ENCODE results near the gene PYGB.
A peak's percentile ranks its signal among the peaks of the same experiment; 100 is the strongest.
"Not testable (repeated sequence)": the region's sequence is repeated elsewhere in the genome, so short reads cannot be mapped to it uniquely, and the experiment has no call there.

PYGB gene

DNA sequence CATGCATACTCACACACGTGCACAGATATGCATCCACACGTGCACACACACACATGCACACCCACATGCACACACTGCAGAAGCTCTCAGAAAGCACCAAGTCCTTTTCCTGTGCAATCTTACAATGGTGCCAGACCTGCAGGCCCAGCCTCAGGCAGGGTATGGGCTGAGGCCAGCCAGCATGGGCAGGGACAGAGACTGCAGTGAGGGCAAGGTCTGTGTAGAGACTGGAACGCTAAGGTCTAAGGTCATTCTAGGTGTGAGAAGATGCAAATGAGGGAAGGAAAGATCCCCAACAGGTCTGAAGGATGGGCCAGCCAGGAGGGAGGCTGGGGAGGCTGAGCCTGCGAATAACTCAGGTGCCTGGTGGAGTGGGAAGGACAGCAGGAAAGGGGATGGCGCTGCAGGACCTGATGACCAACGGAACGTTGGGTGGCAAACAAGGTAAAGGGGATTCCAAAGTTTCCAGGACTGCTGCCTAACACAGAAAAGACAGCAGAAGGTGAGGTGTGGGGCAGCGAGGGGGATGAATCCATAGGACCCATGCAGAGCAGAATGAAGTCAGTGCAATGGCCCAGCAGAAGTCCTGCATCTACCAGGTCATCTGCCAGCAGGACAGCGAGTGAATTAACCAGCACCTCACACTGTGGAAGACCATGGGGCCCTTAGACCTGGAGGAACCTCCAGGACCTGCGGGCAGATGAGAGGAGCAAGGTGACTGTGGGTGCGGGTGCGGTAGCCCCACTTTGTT lies 75.8 kb downstream of the PYGB start:
- peaks cover 7% of the 10 kb centered on the region for H3K36me3 Mint-ChIP-seq
- H3K27ac Mint-ChIP-seq, result no peak overlapping the region
- H3K4me1 Mint-ChIP-seq, result peaks cover 15% of the 10 kb centered on the region
- no peaks in the 10 kb centered on the region for H3K27me3 Mint-ChIP-seq
- no peaks in the 10 kb centered on the region for H3K9me3 Mint-ChIP-seq
- no peak overlapping the region for H3K4me3 Mint-ChIP-seq

DNA sequence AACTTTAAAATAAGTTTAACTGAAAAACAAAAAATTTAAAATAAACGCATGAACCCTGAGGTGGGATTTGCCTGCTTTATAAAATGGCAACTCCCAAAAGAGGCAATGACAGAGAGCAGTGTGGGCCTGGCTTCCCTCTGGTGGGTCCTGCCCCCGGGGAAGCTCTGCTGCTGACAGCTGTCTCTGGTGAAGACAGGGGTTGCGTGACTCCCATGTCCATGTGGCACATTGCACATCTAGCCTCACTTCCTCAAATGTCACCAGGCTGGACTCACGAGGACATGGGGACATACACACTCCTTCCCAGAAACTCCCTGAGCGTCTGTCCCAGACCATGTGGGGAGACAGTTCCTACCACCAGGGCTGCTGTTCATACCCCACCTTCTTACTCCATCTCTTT lies 76.5 kb downstream of the PYGB start:
- Mint-ChIP-seq H3K36me3 (peaks cover 7% of the 10 kb centered on the region), H3K4me3 (no peak overlapping the region), H3K4me1 (peaks cover 17% of the 10 kb centered on the region), H3K9me3 (no peaks in the 10 kb centered on the region), H3K27me3 (no peaks in the 10 kb centered on the region), H3K27ac (no peak overlapping the region)

DNA sequence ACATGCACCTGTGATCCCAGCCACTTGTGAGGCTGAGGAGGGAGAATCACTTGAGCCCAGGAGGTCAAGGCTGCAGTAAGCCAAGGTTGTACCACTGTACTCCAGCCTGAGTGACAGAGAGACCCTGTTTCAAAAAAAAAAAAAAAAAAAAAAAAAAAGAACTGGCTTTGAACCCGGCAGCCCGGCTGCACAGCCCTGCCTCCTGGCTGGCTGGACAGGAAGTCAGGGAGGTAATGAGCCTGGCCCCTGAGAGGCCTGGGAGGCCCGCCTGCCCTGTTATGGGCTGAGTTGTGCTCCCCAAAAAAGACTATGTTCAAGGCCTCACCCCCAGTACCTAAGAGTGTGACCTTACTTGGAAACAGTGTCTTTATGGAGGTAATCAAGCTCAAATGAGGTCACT lies 77.2 kb downstream of the PYGB start:
- H3K4me1 Mint-ChIP-seq, result peaks cover 23% of the 10 kb centered on the region
- no peak overlapping the region for H3K27ac Mint-ChIP-seq
- peaks cover 11% of the 10 kb centered on the region for H3K36me3 Mint-ChIP-seq
- no peak overlapping the region for H3K4me3 Mint-ChIP-seq
- H3K9me3 Mint-ChIP-seq, result no peaks in the 10 kb centered on the region
- H3K27me3 Mint-ChIP-seq, result no peaks in the 10 kb centered on the region

DNA sequence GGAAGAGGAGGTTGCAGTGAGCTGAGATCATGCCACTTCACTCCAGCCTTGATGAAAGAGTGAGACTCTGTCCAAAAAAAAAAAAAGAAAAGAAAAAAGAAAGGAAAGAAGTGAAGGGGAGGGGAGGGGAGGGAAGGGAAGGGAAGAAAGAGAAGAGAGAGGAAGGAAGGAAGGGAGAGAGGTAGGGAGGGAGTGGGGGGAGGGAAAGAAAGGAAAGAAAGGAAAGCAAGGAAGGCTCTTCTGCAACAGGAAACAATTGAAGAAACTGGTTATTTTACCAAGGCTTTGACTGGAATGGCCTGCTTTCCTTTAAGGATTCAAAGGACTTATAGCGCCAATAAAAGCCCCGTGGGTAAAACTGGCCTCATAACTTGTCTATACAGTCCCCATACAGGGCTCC lies 78.1 kb downstream of the PYGB start:
- H3K4me1 Mint-ChIP-seq, result peaks cover 28% of the 10 kb centered on the region
- peaks cover 11% of the 10 kb centered on the region for H3K36me3 Mint-ChIP-seq
- no peaks in the 10 kb centered on the region for H3K9me3 Mint-ChIP-seq
- no peak overlapping the region for H3K4me3 Mint-ChIP-seq
- H3K27me3 Mint-ChIP-seq, result no peaks in the 10 kb centered on the region
- H3K27ac Mint-ChIP-seq, result no peak overlapping the region

DNA sequence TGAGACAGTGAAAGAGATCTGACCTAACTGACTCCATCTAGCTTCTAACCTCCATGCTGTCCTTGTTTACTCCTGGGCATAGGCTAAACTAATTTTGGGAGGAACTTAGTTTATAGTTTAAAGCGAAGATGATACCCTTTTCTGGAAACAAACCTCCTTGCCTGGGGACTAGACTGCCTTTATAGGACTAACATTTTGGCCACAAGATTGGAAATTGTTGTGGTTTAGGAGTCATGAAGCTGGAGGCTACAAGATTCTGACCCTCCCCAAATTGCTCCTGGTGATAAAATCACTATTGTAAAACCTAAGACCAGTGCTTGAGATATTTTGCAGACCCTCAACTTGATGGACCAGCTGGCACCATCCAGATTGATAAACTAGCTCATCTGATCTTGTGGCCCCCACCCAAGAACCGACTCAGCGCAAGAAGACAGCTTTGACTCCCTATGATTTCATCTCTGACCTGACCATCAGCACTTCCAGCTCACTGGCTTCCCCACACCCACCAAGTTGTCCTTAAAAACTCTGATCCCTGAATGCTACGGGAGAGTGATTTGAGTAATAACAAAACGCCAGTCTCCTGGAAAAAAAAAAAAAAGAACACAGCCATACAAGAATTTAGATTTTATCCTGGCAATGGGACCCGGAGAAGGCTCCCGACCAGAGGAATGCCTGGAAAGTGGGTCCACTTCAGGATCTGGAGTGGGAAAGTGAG lies 79.8 kb downstream of the PYGB start:
- Mint-ChIP-seq H3K27ac (no peak overlapping the region), H3K4me1 (peaks cover 28% of the 10 kb centered on the region), H3K9me3 (no peaks in the 10 kb centered on the region), H3K36me3 (peaks cover 11% of the 10 kb centered on the region), H3K27me3 (no peaks in the 10 kb centered on the region), H3K4me3 (no peak overlapping the region)

GRCh38 chr20:25328954-25329498 lies 81.1 kb downstream of the PYGB start:
- Mint-ChIP-seq H3K27me3 (no peaks in the 10 kb centered on the region), H3K9me3 (no peaks in the 10 kb centered on the region), H3K4me3 (no peak overlapping the region), H3K36me3 (peaks cover 5% of the 10 kb centered on the region), H3K4me1 (peaks cover 21% of the 10 kb centered on the region), H3K27ac (no peak overlapping the region)

DNA sequence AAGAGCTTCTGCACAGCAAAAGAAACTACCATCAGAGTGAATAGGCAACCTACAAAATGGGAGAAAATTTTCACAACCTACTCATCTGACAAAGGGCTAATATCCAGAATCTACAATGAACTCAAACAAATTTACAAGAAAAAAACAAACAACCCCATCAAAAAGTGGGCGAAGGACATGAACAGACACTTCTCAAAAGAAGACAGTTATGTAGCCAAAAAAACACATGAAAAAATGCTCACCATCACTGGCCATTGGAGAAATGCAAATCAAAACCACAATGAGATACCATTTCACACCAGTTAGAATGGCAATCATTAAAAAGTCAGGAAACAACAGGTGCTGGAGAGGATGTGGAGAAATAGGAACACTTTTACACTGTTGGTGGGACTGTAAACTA lies 87.1 kb downstream of the PYGB start:
- H3K9me3 Mint-ChIP-seq, H3K27me3 Mint-ChIP-seq, H3K27ac Mint-ChIP-seq, H3K4me3 Mint-ChIP-seq, H3K36me3 Mint-ChIP-seq: not testable (repeated sequence)
- peaks cover 14% of the 10 kb centered on the region for H3K4me1 Mint-ChIP-seq

DNA sequence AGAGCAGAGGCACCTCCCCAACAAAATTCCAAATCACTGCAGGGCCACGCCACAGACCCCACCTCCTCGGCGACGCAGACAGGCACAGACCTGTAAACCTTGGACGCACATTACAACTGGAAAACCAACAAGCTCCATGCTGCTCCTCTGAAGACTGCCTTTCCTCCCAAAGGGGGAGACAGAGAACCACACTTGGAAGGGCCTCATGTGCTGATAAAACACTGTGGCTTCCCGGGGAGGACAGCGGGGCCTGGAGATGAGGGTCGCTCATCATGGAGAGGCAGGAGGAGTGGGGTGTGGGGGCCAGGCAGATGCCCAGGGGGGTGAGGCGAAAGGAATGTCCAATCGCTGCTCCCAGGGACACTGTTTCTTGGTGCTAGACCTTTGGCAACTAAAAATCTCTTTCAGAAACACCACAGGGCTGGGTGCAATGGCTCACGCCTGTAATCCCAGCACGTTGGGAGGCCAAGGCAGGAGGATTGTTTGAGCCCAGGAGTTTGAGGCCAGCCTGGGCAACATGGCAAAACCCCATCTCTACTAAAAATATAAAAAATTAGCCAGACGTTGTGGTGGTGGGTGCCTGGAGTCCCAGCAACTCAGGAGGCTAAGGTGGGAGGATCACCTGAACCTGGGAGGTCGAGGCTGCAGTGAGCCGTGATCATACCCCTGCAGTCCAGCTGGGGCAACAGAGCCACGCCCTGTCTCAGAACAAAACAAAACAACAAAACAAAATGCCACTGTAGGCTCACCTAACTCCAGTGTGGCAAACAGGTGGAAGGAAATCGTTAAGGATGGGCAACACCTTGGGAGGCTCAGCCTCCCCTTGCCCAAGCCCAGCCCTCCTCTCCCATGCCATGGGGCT lies 88.9 kb downstream of the PYGB start:
- Mint-ChIP-seq H3K9me3 (no peaks in the 10 kb centered on the region), H3K27me3 (no peaks in the 10 kb centered on the region), H3K4me1 (peaks cover 8% of the 10 kb centered on the region), H3K4me3 (no peak overlapping the region), H3K27ac (no peak overlapping the region), H3K36me3 (peaks cover 7% of the 10 kb centered on the region)

- H3K27me3 Mint-ChIP-seq, result no peaks in the 10 kb centered on the region
- no peak overlapping the region for H3K4me3 Mint-ChIP-seq
- peak overlapping the region; percentile 23 for H3K27ac Mint-ChIP-seq
- peaks cover 15% of the 10 kb centered on the region for H3K4me1 Mint-ChIP-seq
- no peaks in the 10 kb centered on the region for H3K9me3 Mint-ChIP-seq
- peaks cover 7% of the 10 kb centered on the region for H3K36me3 Mint-ChIP-seq
Observed at GRCh38 chr20:25338112-25339023, 90.5 kb downstream of the PYGB start.

DNA sequence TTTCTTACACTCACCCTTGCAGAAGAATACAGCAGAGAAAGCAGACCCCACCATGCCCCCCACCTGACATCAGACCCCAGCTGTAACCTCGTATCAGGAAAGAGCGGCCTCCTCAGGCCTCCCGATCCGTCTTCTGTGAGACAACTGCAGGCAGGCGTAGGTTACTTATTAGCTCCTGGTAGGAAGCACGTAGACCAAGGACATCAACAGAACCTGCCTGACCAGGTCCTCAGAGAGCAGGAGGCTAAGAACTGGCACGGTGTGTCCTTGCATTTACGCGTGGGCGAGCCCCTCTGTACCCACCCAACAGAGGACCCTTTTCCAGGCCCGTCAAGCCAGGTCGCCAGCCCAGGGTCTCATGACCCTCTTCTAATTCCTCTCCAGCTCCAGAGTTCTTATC lies 91.7 kb downstream of the PYGB start:
- Mint-ChIP-seq H3K27me3 (no peaks in the 10 kb centered on the region), H3K4me1 (peaks cover 24% of the 10 kb centered on the region), H3K9me3 (no peaks in the 10 kb centered on the region), H3K27ac (no peak overlapping the region), H3K36me3 (peaks cover 8% of the 10 kb centered on the region), H3K4me3 (no peak overlapping the region)

DNA sequence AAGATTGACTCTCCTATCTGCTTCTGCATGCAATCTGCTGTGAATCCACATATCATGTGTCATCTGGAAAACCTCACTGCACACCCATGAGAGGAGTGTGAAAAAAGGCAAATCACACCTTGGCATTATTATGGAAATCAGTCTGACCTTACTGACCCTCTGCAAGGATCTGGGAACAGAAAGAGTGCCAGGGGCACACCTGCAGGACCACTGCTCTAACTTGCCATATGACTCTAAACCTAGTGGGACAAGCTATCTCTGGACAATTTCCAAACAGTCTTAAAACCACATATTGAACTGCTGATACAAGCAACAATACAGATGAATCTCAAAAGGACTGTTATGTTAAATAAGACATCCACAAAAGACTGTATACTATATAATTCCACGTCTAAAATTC lies 92.5 kb downstream of the PYGB start:
- no peak overlapping the region for H3K27ac Mint-ChIP-seq
- peaks cover 13% of the 10 kb centered on the region for H3K36me3 Mint-ChIP-seq
- no peak overlapping the region for H3K4me3 Mint-ChIP-seq
- peaks cover 32% of the 10 kb centered on the region for H3K4me1 Mint-ChIP-seq
- no peaks in the 10 kb centered on the region for H3K27me3 Mint-ChIP-seq
- no peaks in the 10 kb centered on the region for H3K9me3 Mint-ChIP-seq

DNA sequence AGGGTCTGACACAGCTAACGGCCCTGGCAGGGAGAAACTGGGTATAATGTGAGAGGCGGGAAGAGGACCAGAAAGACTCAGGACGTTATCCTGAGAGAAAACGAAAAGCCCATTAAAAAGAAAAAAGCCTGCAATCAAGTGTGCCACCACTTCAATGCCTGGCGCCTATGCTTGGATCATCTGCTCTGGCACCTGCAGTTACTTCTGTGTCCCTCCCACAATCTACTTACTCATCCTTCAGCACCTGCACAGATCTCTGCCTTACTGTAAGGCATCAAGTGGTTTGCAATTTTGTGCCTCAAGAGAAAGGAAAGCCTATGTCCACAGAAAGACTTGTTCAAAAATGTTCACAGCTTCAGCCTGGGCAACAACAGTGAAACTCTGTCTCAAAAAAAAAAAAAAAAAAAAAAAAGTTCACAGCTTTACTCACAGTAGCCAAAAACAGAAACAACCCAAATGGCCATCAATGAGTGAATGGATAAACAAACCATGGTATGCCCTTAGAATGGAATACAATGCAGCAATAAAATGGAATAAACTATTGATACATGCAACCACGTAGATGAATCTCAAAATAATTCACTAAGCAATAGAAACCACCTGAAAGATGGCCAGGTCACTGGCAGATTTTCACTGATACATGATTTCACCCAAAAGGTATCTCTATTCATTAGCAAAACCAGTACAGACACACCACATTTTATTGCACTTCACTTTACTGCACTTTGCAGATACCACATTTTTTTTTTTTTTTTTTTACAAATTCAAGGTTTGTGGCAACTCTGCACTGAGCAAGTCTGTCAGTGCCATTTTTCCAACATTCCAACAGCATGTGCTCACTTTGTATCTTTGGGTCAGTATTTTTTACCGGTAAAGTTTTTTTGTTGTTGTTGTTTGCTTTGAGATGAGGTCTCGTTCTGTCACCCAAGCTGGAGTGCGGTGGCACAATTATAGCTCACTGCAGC lies 94.1 kb downstream of the PYGB start:
- H3K4me3 Mint-ChIP-seq, result no peak overlapping the region
- no peaks in the 10 kb centered on the region for H3K27me3 Mint-ChIP-seq
- H3K36me3 Mint-ChIP-seq, result peaks cover 13% of the 10 kb centered on the region
- peaks cover 44% of the 10 kb centered on the region for H3K4me1 Mint-ChIP-seq
- no peaks in the 10 kb centered on the region for H3K9me3 Mint-ChIP-seq
- no peak overlapping the region for H3K27ac Mint-ChIP-seq

GRCh38 chr20:25344634-25345033 lies 96.7 kb downstream of the PYGB start:
- peaks cover 41% of the 10 kb centered on the region for H3K4me1 Mint-ChIP-seq
- H3K27ac Mint-ChIP-seq, result no peak overlapping the region
- no peak overlapping the region for H3K4me3 Mint-ChIP-seq
- H3K9me3 Mint-ChIP-seq, result no peaks in the 10 kb centered on the region
- H3K27me3 Mint-ChIP-seq, result no peaks in the 10 kb centered on the region
- H3K36me3 Mint-ChIP-seq, result peaks cover 13% of the 10 kb centered on the region

- Mint-ChIP-seq H3K9me3 (no peaks in the 10 kb centered on the region), H3K4me3 (no peak overlapping the region), H3K27ac (no peak overlapping the region), H3K36me3 (peaks cover 17% of the 10 kb centered on the region), H3K27me3 (no peaks in the 10 kb centered on the region), H3K4me1 (peaks cover 41% of the 10 kb centered on the region)
Observed at GRCh38 chr20:25345721-25346120, 97.8 kb downstream of the PYGB start.
